ENCODE data around the gene KLHL40. TPM values are rescaled to one million over a fixed set of nuclear protein-coding genes. Genes with fewer than 3 reads are reported as not detected.

Gene KLHL40
- total RNA-seq, 1 donor from 2014 or later: not detected

DNA sequence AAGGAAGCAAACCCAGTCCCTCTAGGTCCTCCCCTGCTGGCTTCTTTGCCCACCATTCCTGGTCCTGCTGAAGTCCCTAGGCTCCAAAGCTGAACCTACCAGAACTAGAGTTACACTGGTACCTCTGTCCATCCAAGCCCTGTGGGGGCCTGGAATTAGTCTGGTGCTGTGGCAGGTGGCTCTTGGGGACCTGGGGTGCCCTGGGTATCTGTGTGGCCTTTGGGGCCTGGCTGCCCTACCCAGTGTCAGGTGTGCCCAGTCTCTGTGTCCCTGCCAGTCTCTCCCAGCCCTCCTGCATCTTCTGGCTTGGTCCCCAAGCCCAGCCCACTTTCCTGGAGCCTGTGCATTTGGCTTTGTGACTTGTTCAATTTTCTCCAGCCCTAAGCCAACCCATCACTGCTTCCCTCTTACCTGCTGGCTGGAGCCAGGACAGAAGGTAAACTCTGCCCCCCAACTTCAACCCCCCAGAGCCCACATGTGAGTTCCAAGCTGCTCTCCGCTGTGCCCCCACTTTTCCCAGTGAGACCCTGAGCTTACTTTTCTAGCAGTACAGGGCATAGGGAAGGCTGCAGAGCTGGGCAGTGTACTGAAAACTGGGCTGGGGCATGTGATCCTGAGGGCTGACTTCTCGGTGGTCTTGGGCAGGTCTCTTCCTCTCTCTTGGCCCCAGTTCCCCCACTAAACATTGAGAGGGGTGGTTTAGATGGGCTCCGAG, 45.5 kb downstream of the KLHL40 start:
- H3K4me3 ChIP-seq (ENCODE audit: insufficient read depth, low read depth, low read length): no peak overlapping the region
- TF ChIP-seq, protein P1, sequence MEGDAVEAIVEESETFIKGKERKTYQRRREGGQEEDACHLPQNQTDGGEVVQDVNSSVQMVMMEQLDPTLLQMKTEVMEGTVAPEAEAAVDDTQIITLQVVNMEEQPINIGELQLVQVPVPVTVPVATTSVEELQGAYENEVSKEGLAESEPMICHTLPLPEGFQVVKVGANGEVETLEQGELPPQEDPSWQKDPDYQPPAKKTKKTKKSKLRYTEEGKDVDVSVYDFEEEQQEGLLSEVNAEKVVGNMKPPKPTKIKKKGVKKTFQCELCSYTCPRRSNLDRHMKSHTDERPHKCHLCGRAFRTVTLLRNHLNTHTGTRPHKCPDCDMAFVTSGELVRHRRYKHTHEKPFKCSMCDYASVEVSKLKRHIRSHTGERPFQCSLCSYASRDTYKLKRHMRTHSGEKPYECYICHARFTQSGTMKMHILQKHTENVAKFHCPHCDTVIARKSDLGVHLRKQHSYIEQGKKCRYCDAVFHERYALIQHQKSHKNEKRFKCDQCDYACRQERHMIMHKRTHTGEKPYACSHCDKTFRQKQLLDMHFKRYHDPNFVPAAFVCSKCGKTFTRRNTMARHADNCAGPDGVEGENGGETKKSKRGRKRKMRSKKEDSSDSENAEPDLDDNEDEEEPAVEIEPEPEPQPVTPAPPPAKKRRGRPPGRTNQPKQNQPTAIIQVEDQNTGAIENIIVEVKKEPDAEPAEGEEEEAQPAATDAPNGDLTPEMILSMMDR (IDR thresholded peaks at IDR 0.05; ENCODE audit: insufficient read depth, low read depth, low read length): no peak
- TF ChIP-seq EZH2 (IDR thresholded peaks at IDR 0.05; ENCODE audit: insufficient read depth, low read length): no peak
- FAIRE-seq (no peak), DNase-seq (ENCODE audit: low read depth) (no peak)
- H3K4me2 ChIP-seq (ENCODE audit: low read length): no peak overlapping the region
- H3K9ac ChIP-seq (ENCODE audit: low read length): no peak overlapping the region
- no peaks in the 10 kb centered on the region for H4K20me1 ChIP-seq (ENCODE audit: insufficient read depth, low read length)
- no peaks in the 10 kb centered on the region for H3K4me1 ChIP-seq (ENCODE audit: insufficient read depth, low read length)
- Mint-ChIP-seq H3K4me1 (ENCODE audit: low read depth, unreplicated experiment) (no peaks in the 10 kb centered on the region), H3K27me3 (ENCODE audit: low read depth, unreplicated experiment) (peaks cover 19% of the 10 kb centered on the region), H3K4me3 (ENCODE audit: unreplicated experiment) (no peak overlapping the region), H3K9me3 (ENCODE audit: unreplicated experiment) (peaks cover 2% of the 10 kb centered on the region), H3K27ac (ENCODE audit: unreplicated experiment) (no peak overlapping the region), H3K36me3 (ENCODE audit: low read depth, unreplicated experiment) (no peaks in the 10 kb centered on the region)
- H3K79me2 ChIP-seq (ENCODE audit: insufficient read depth, low read length): no peaks in the 10 kb centered on the region
- H3K9me3 ChIP-seq (ENCODE audit: insufficient read depth, low read depth, low read length): peaks cover 5% of the 10 kb centered on the region
- H3K36me3 ChIP-seq (ENCODE audit: insufficient read depth, low read length): no peaks in the 10 kb centered on the region
- no peak overlapping the region for H2AFZ ChIP-seq (ENCODE audit: low read depth, low read length)
- no peaks in the 10 kb centered on the region for H3K27me3 ChIP-seq (ENCODE audit: insufficient read depth, low read length)
- no peak overlapping the region for H3K27ac ChIP-seq (ENCODE audit: low read depth, low read length)

DNA sequence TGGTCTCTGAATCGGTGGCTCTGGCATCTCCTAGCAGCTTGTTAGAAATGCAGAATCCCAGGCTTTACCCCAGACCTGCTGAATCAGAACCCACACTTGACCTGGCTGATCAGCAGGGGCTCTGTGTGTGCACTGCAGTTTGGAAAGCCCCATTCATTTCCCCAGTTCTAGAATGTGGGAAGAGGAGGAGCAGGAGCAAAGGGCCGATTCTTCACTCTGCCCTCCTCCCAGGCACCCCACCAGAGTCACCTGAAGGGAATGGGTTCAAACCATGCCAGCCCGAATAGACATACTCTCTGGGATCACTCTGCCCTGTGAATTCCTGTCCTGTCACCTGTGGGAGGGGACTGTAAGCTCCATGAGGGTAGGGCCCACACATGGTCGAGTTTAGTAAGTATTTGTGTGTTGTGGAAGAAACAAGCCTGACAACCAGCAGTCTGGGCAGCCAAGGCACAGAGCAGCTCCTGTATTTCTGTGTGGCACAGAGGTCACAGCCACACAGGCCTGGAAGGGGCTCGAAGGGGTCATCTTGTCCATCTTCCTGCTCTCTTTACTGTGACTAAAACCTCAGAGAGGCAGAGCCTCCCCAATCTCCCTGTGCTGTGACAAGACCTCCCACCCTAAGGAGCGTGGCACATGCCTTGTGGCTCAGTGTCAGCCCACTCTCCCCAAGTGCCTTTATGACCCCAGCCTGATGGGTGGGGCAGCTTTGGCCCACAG, 46.3 kb downstream of the KLHL40 start:
- H3K9ac ChIP-seq (ENCODE audit: low read length): no peak overlapping the region
- no peak overlapping the region for H3K4me3 Mint-ChIP-seq (ENCODE audit: unreplicated experiment)
- no peak overlapping the region for H3K27ac ChIP-seq (ENCODE audit: low read depth, low read length)
- DNase-seq (ENCODE audit: low read depth) (no peak), FAIRE-seq (no peak)
- H3K4me3 ChIP-seq (ENCODE audit: insufficient read depth, low read depth, low read length): no peak overlapping the region
- peaks cover 21% of the 10 kb centered on the region for H3K27me3 Mint-ChIP-seq (ENCODE audit: low read depth, unreplicated experiment)
- no peaks in the 10 kb centered on the region for H3K36me3 Mint-ChIP-seq (ENCODE audit: low read depth, unreplicated experiment)
- no peaks in the 10 kb centered on the region for H3K4me1 ChIP-seq (ENCODE audit: insufficient read depth, low read length)
- no peaks in the 10 kb centered on the region for H4K20me1 ChIP-seq (ENCODE audit: insufficient read depth, low read length)
- no peak overlapping the region for H2AFZ ChIP-seq (ENCODE audit: low read depth, low read length)
- no peak overlapping the region for H3K27ac Mint-ChIP-seq (ENCODE audit: unreplicated experiment)
- no peak overlapping the region for H3K4me2 ChIP-seq (ENCODE audit: low read length)
- H3K9me3 Mint-ChIP-seq (ENCODE audit: unreplicated experiment): peaks cover 2% of the 10 kb centered on the region
- TF ChIP-seq EZH2 (IDR thresholded peaks at IDR 0.05; ENCODE audit: insufficient read depth, low read length): no peak
- TF ChIP-seq, protein P1 (IDR thresholded peaks at IDR 0.05; ENCODE audit: insufficient read depth, low read depth, low read length): no peak
- peaks cover 5% of the 10 kb centered on the region for H3K9me3 ChIP-seq (ENCODE audit: insufficient read depth, low read depth, low read length)
- H3K79me2 ChIP-seq (ENCODE audit: insufficient read depth, low read length): no peaks in the 10 kb centered on the region
- no peaks in the 10 kb centered on the region for H3K4me1 Mint-ChIP-seq (ENCODE audit: low read depth, unreplicated experiment)
- no peaks in the 10 kb centered on the region for H3K27me3 ChIP-seq (ENCODE audit: insufficient read depth, low read length)
- no peaks in the 10 kb centered on the region for H3K36me3 ChIP-seq (ENCODE audit: insufficient read depth, low read length)
